Urothelium cell line (cell line): Measurements from ENCODE around the gene PRSS21.
A peak's percentile ranks its signal among the peaks of the same experiment; 100 is the strongest.

Experiments used
- DNase-seq: peaks from one replicate; pipeline ENCODE4 v3.0.0; 2011; ENCODE audit warnings: low spot score, mixed read lengths
- FAIRE-seq: peaks from 2 replicates; lab custom pipeline; 2011; peaks lifted over from hg19 to GRCh38; lab: Jason Lieb, UNC

The PRSS21 gene, protein sequence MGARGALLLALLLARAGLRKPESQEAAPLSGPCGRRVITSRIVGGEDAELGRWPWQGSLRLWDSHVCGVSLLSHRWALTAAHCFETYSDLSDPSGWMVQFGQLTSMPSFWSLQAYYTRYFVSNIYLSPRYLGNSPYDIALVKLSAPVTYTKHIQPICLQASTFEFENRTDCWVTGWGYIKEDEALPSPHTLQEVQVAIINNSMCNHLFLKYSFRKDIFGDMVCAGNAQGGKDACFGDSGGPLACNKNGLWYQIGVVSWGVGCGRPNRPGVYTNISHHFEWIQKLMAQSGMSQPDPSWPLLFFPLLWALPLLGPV

DNA sequence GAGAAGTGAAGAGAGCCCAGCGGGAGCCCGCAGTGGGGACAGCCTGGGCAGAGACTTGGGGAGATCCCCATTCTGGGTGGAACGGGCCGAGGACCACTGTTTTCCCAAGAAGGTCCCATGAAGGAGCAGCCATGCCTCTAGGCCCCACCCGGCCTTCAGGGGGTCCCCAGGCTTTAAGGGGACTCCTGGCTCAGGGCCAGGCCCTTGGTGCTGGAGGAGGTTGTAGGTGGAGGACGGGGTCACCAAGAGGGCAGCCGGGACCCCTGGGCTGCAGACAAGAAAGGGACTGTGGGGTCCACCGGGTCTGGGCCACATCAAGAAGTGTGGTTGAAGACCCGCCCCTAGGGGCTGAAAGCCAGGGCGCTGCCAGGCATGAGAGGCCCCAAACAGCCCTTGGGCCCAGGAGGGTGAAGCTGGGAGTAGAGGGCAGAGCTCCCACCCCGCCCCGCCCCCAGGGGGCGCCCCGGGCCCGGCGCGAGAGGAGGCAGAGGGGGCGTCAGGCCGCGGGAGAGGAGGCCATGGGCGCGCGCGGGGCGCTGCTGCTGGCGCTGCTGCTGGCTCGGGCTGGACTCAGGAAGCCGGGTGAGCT, at the start of gene PRSS21:
Gene PRSS21 (plus strand): TSS at position 487 of the 589 bp plus-strand sequence. CDS start 32 bp downstream, at position 519.
- no peak for FAIRE-seq
- no peak for DNase-seq

DNA sequence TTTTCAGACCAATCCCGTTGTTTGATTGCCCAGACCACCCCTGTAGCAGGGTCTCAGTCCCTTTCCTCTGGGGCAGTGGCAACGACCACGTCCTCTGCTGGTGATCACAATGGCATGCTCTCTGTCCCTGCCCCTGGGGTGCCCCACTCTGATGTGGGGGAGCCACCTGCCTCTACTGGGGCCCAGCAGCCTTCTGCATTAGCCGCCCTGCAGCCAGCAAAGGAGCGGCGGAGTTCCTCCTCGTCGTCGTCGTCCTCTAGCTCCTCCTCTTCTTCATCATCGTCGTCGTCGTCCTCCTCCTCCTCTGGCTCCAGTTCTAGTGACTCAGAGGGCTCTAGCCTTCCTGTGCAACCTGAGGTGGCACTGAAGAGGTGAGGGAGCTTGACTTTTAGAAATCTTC, 49.1 kb upstream of the PRSS21 start:
- DNase-seq, result no peak
- FAIRE-seq, result no peak

DNA sequence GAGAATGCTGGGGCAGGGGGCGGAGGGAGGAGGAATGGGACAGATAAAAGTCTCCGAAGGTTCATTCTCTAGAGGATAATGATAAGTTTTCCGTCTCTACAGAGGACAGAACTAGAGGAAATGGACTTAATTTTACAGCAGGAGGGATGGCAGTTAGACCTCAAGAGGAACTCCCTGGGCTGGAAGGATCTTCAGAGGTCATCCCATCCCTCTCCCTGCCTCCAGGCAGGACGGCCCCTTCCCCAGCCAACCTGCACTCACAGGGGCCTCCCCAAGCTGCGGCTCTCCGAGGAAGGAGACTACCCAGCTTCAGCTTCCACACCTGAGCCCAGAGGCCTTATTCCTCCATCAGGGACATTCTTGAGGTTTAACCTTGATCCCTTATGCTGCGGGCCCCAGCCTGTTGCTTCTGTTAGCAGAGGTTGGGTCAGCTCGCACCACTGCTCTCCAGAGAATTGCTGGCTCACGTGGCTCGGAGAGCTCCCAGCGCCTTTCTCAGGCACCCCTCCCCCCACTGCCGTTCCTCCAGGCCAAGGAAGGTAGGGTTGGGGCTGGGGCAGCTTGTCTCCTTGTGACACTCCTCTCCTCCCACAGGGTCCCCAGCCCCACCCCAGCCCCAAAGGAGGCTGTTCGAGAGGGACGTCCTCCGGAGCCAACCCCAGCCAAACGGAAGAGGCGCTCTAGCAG, 48.5 kb upstream of the PRSS21 start:
- DNase-seq (no peak), FAIRE-seq (no peak)

DNA sequence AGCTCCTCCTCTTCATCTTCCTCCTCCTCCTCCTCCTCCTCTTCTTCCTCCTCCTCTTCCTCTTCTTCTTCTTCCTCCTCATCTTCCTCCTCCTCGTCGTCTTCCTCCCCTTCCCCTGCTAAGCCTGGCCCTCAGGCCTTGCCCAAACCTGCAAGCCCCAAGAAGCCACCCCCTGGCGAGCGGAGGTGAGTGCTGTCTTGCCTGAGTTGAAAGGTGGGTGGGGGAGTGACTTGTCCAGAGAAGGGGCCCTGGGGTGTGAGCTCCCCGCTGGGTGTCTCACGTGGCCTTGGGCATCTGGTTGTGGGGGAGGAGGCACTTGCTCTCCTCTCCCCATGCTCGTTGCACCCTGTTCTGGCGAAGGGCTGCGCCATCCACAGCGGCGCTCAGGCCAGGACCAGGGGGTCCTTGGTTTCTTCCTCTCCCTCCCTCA, 47.9 kb upstream of the PRSS21 start:
- FAIRE-seq (no peak), DNase-seq (no peak)

DNA sequence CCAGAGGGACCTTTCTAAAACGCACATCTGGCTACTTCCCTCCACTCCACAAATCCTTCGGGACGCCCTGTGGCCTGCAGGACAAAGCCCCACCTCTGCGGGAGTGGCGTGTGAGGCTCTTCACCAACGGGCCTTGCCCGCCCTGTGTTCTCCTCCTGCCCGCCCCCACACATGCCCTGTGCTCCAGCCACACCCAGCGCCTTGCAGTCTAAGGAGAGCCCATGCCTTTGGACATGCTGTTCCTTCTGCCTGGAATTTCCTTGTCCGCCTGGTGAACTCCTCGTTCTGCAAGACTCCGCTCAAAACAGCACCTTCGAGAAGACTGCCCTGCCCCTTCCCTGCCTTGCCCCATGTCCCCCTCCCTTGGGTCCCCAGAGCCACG, 47.4 kb upstream of the PRSS21 start:
- no peak for DNase-seq
- FAIRE-seq, result no peak

DNA sequence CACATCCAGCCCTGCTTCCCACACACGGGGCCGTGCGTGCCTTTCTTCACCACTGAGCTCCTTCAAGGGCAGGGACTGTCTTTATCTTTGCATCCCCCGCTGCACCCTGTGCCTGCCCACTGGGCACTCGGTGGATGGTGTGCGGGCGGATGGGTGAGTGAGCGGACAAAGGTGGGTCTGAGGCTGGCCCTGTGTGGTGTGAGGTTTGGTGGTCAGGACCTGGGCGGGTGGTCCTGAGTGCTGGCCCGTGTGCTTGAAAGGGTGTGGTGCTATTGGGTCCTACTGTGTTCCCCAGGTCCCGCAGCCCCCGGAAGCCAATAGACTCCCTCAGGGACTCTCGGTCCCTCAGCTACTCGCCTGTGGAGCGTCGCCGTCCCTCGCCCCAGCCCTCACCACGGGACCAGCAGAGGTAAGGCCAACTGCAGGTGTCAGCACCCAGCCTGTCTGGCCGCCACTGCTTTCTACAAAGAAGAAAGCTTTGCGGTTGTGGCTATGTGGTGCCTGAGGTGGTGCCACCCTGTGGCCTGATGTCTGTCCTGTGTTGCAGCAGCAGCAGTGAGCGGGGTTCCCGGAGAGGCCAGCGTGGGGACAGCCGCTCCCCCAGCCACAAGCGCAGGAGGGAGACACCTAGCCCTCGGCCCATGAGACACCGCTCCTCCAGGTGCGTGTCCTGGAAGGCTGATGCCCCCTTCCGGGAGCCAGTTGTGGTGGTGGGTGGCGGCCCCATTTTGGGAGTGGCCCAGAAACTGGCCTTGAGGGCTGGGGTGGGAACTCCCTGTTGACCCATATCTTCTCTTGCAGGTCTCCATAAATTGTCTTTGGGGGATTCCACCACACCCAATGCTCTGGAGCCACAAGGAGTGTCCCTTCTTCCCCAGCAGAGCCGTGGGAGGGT, 46.7 kb upstream of the PRSS21 start:
- DNase-seq, result no peak

DNA sequence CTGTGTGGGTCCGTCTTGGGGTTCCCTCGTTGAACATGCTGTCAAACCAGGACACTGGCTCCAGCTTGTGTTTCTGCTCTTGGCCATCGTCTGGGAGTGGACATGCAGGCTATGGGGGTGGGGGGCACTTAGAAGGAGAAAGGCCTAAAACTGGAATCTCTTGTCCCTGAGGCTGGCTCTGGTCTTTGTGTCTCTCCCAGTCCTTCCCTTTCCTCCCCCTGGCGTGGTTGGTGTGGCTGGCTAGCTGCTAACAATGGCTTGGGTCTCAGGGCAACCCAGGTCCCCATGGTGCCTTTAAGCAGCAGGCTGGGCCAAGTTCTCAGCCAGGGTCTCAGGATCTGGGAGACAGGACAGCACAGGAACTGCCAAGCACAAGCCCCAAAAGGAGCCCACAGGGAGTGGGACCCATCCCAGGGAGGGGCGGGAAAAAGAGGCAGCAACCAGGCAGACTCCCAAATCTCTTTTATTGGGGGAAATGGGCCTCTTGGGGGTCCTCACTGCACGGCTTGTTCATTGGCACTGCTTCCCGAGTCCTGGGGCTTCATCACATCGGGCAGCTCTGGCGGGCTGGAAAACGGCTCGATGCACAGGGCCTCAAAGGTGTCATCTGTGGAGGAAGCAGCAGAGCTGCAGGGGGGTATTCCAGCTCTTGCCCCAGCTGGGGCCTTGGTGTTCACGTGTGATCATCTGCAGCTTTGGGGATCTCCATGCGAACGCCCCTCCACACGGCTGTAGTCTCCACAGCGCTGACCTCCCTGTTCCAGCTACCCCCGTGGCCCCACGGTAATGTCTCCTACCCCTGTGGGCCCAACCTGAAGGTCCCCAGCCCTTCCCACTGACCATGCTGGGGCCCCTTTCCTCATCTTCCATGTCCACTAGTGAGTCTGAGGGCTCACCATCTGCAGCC, 45.3 kb upstream of the PRSS21 start:
- DNase-seq, result no peak
- no peak for FAIRE-seq

More for the DNA sequence above, 46.7 kb upstream of the PRSS21 start:
- FAIRE-seq, result peak; percentile 81

DNA sequence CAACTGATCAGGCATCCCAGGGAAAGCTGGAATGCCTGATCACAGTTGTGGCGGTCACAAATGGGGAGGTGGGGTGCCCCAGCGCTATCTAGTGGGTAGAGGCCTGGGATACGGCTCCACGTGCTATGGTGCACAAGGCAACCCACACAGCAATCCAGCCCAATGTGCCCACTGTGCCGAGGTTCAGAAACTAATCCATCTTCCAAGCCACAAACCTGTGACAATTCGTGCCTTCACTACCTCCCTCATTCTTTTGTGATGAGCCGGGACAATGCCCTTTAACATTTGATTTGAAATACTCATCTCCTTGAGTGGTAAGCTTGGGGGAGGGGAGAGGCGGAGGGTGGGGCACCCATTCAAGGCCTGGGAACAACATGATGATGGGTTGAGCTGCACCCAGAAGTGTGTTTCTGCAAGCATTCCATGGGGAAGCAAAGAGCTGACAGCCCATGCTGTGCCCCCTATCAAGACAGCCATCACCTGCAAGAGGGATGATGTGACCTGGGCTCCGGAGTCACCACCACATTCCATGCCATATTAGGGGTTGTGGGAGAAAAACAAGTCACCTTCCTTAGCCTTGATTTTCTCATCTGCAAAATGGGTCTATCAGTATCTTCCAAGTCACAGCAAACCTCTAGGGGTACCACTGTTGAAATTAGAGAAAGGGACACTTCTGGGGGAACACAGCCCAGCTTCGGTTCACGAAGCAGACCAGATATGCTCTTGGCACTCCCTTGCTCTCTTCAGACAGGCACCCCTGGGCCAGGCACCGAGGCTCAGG, 43.7 kb upstream of the PRSS21 start:
- FAIRE-seq, result no peak
- no peak for DNase-seq

DNA sequence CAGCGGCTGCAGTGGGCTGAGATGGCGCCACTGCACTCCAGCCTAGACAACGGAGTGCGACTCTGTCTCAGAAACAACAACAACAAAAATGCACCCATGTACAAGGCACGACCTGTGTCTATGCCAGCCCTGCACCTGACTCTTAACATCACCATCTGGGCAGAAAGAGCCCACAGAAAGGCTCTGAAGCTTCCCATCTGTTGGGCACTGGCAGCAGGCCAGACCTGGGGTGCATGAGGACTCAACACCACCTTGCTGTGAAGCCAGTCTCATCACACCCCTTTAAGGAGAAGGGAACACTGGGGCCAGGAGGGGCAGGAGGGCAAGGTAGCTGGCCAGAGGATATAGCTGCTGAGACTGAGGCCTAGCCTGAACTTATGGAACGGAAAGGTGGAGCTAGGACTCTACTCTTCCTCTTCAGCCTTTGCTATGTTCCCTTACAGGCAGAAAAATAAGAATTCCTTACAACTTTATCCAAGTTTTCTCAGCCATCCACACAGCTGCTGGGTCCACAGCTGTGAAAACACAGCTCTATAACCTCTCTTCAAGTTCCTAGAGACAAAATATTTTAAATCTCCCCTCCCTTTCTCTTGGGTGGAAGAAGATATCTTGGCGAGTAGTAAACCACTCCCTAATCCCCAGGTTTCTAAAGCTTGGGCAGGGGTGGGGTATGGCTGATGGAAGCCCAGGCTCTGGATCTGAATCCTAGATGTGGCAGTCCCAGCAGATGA, 42.7 kb upstream of the PRSS21 start:
- no peak for DNase-seq
- no peak for FAIRE-seq

DNA sequence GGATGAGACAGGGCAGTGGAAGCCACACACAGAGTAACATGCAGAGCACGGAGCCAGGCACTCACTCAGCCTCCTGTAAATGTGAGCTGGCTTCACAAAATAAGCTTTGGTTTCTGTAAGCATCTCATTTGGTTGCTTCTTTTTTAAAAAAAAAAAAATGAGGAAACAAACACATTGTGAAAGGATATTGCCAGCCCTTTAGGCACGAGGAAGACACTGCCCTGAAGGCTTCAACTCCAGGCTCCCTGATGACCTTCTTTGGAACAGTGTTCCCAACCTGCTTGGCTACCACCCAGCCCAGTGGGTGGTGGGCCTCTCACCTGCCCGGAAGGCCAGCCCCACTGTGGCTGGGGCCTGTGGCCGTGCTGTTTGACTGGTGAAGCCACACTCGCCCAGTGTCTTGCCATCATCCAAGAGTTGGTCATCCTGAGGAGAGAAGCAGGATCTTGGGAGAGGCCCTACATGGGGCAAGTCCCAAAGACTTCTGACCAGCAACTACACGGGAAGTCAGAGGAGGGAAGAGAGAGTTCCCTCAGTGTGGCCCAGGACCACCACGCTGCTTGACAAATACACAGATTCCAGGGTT, 41.8 kb upstream of the PRSS21 start:
- DNase-seq (no peak), FAIRE-seq (no peak)

DNA sequence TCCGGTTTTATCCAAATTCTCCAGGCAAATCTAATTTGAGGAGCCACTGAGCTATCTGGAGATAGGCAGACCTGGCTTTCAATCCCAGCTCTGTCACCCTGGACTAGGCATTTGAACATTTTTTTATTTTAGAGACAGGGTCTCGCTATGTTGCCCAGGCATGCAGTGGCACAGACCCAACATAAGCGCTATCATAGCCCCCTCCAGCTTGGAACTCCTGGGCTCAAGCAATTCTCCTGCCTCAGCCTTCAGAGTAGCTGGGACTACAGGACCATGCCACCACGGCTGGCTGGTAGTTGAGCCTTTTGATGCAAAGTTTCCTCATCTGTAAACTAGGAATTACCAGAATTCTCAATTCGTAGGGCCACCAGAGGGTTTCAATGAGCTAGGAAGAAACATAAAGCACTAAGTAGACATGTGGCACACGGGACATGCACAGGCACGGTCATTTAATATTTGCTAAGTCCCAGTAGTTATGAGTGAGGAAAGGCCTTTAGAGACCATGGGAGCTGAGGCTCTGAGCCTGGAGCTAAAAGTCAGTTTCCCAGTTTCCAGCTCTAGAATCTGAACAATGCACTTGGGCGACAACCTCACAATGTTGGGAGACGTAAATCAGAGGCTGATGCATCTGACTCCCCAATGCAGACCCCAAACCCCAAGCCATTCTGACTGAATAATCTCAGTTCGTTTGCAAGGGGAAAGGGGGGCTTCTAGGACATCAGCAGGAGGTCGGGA, 41.1 kb upstream of the PRSS21 start:
- no peak for DNase-seq
- no peak for FAIRE-seq

DNA sequence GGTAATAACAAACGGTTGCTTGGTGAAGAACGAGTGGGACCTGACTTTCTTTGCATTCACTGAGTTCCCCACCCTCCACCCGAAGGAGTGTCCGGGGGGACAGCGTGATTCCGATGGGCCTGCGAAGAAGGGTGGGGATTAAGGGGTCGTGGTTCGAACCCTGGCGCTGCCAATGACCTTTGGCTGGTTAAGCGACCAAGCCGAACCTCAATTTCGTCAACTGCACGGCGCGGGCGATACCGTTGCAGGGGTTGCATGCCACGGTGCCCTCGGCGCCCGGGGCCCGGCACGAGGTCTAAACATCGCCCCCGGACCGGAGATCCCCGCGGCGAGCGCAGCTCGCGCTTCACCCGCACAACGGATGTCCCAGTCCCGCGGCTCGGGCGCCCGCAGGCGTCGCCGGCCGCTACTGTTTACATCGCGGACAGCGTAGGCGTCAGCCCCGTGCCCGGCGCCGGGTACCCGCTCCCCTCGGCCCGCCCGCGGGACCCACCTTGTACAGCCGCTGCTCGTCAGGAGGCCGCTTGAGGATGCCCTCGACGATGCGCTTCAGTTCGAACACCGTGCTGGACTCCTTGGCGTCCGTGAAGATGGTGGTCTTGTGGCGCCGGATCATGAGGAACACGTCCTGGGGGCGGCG, 40.4 kb upstream of the PRSS21 start:
- no peak for FAIRE-seq
- peak; percentile 32 for DNase-seq

DNA sequence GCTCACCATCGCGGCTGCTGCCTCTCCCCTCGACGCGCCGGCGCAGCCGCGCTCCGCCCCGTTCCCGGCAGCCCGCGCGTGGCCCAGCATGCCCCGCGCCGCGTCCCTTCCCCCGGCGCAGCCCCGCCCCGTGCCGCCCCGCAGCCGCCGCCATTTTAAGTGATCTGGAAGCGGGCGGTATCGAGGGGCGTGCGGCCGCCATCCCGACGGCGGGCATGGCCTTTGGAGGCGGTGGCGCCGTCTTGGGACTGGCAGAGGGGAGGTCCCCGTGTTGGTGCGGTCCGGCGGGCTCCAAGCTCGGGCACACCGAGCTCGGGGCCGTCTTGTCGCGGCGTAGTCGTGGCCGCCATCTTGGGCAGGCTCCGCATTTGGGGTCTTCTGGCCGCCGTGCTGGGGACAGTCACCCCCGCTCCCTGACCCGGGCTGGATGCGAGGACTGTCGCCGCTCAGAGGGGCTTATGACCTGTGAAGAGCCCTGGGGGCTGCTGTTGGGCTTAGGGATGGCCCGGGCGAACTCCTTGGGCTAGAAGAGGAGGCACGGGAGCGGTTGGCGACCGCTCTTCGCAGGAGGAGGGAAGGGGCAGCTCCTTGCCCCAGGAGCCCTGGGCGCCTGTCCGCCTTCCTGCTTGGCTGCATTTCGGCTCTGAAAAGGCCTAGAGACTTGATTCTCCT, 39.7 kb upstream of the PRSS21 start, which contains the start of gene ELOB:
Gene ELOB (minus strand): TSS at position 50 of the 672 bp plus-strand sequence. CDS start 41 bp downstream, at position 9.
- FAIRE-seq (peak; percentile 85), DNase-seq (peak; percentile 98)

DNA sequence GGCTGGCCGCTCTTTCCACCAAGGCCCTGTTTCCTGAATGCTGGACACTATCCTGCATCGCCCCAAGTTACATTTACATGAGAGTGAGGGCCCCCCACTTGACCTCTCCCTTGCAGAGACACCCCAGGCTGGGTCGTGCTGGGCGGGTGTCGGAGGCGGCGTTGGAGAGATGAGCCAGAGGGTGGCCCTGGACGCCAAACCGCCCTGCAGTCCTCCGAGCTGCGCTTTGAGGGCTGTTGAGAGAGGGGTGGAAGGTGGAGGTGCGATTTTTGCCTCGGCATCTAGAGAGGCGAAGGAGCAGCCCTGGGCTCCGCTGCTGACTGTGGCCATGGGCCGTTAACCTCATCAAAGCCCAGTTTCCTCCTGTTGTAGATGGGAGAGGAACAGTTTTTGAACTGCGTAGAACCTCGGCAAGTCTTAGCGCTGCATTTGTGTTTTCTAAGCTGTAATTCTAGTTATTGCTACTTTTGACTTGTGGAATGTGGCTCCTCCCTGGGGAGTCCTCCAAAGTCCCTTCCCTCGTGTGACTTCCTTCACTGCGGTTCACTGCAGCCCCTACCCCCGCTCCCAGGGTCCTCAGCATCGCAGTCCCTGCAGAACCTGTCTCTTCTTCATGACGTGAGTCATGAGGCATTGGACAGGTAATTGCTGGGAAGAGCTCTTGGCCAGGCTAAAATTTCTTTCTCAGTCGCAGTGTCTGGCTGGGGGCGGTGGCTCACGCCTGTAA, 39.0 kb upstream of the PRSS21 start:
- peak; percentile 32 for DNase-seq
- no peak for FAIRE-seq

DNA sequence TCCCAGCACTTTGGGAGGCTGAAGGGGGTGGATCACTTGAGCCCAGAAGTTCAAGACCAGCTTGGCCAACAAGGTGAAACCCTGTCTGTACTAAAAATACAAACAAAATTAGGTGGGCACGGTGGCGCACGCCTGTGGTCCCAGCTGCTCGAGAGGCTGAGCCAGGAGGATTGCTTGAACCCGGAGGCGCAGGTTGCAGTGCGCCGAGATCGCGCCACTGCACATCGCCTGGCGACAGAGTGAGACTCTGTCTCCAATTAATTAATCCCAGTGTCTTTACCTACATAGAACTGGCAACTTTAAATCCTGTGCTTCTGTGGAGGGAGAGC, 38.4 kb upstream of the PRSS21 start:
- FAIRE-seq (no peak), DNase-seq (no peak)
